Measurements from ENCODE around the gene SMIM32.
A peak's percentile ranks its signal among the peaks of the same experiment; 100 is the strongest.

- TF ChIP-seq CTCF (IDR thresholded peaks at IDR 0.05) (no peak), POLR2A (IDR thresholded peaks at IDR 0.05) (peak in 1 of 2 donors; percentile 7)
These were observed 467 bp upstream of the SMIM32 start for GRCh38 chr5:136193322-136193935.
